ENCODE results near the gene ITLN1.
"Not testable (repeated sequence)": the region's sequence is repeated elsewhere in the genome, so short reads cannot be mapped to it uniquely, and the experiment has no call there.

ITLN1 gene

DNA sequence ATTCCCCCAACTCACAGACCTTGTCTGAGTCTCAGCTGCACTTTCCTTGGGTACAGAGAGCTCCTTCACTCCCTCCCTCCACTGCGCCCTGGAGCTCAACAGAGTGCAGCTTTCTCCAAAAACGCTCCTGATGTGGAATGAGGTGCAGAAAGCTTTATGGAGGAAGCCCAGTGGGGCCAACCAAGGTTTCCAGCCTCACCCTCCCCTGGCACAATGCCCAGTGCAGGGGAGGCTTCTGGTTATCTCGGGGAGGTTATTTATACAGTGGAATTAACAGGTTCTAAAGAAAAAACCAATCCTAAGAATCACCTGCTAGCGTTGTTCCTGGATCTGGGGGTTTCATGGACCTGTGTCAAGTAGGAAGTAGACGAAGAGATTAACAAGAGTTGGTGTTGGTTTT, at the start of gene ITLN1:
Gene ITLN1 (minus strand): TSS at position 139 of the 400 bp plus-strand sequence. CDS start 303 bp downstream, outside the sequence.
- no peaks in the 10 kb centered on the region for H3K27me3 Mint-ChIP-seq
- peaks cover 10% of the 10 kb centered on the region for H3K4me1 Mint-ChIP-seq
- no peak within 1 kb of the TSS for H3K4me3 Mint-ChIP-seq
- no peak for ATAC-seq
- H3K9me3 Mint-ChIP-seq, result no peaks in the 10 kb centered on the region
- no peak for DNase-seq
- no peak within 1 kb of the TSS for H3K27ac Mint-ChIP-seq

DNA sequence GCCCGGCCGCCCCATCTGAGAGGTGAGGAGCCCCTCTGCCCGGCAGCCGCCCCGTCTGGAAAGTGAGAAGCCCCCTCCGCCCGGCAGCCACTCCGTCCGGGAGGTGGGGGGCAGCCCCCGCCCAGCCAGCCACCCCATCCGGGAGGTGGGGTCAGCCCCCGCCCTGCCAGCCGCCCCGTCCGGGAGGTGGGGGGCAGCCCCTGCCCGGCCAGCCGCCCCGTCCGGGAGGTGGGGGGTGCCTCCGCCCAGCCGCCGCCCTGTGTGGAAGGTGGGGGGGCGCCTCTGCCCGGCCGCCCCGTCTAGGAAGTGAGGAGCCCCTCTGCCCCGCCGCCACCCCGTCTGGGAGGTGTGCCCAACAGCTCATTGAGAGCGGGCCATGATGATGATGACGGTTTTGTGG, 48.3 kb upstream of the ITLN1 start:
- H3K4me1 Mint-ChIP-seq, DNase-seq, H3K27me3 Mint-ChIP-seq, H3K27ac Mint-ChIP-seq, H3K4me3 Mint-ChIP-seq, H3K9me3 Mint-ChIP-seq: not testable (repeated sequence)
- peak; percentile 61 for ATAC-seq

DNA sequence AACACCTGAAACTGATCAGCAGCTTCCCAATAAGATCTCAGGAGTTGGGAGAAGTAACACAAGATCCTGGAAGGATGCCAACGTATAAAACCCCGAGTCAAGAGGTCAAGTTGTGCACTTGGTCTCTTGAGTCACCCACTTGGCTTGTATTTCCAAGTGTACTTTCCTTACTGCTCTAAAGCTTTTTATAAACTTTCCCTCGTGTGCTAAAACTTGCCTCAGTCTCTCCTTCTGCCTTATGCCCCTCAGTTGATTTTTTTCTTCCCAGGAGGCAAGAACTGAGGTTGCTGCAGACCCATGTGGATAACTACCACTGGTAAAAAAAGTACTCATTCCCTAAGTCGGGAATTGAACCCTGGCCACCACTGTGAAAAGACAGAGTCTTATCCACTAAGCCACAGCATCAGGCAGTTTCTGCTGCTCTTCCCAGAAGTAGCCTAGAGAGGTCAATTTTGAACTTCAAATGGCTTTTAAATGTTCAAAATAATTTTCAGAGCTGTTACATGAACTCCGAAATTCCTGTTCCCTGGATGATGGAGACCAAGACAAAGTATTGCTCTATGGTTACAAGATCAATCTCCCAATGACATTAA, 40.8 kb upstream of the ITLN1 start:
- Mint-ChIP-seq H3K9me3 (peaks cover 10 to 28% of the 10 kb centered on the region in 2 donors), H3K4me1 (no peaks in the 10 kb centered on the region), H3K4me3 (no peak overlapping the region), H3K27me3 (peaks cover 7% of the 10 kb centered on the region), H3K27ac (no peak overlapping the region)
- ATAC-seq (no peak), DNase-seq (no peak)

- no peak for DNase-seq
- no peaks in the 10 kb centered on the region for H3K4me1 Mint-ChIP-seq
- H3K4me3 Mint-ChIP-seq, result no peak overlapping the region
- ATAC-seq, result no peak
- peaks cover 7% of the 10 kb centered on the region for H3K27me3 Mint-ChIP-seq
- H3K9me3 Mint-ChIP-seq, result peaks cover 15 to 32% of the 10 kb centered on the region in 2 donors
- no peak overlapping the region for H3K27ac Mint-ChIP-seq
Measured at GRCh38 chr1:160924791-160925651, 40.0 kb upstream of the ITLN1 start.

DNA sequence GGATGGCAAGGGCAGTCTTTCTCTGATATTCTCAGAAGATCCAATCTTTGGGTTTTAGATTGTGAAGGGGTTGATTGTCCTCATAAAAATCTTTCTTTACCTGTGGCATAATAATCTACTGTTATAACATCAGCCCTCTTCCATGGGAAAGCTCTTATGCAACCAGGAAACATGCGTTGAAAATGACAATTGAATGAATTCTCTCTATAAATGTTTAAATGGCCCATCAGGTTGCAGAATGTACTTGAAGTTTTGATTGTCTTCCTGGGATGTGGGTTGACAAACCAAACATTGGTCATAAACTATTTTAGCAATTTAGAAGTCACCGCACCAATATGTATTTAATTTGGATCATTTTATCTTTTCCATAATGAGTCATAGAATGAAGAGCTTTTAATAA, 31.7 kb upstream of the ITLN1 start:
- no peaks in the 10 kb centered on the region for H3K4me1 Mint-ChIP-seq
- H3K27ac Mint-ChIP-seq, result no peak overlapping the region
- no peak for DNase-seq
- no peak overlapping the region for H3K4me3 Mint-ChIP-seq
- peaks cover 15% of the 10 kb centered on the region for H3K27me3 Mint-ChIP-seq
- ATAC-seq, result no peak
- H3K9me3 Mint-ChIP-seq, result peaks cover 9 to 13% of the 10 kb centered on the region in 2 donors

DNA sequence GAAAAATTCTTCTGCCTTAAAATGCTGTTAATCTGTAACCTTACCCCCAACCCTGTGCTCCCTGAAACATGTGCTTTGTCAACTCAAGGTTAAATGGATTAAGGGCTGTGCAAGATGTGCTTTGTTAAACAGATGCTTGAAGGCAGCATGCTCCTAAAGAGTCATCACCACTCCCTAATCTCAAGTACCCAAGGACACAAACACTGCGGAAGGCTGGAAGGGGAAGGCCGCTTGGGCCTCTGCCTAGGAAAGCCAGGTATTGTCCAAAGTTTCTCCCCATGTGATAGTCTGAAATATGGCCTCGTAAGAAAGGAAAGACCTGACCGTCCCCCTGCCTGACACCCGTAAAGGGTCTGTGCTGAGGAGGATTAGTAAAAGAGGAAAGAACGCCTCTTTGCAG, 28.2 kb upstream of the ITLN1 start:
- not testable (repeated sequence) for ATAC-seq, H3K4me3 Mint-ChIP-seq, H3K9me3 Mint-ChIP-seq, DNase-seq, H3K27ac Mint-ChIP-seq, H3K4me1 Mint-ChIP-seq
- peaks cover 10% of the 10 kb centered on the region for H3K27me3 Mint-ChIP-seq

- Mint-ChIP-seq H3K4me1 (no peaks in the 10 kb centered on the region), H3K27me3 (peaks cover 7% of the 10 kb centered on the region), H3K27ac (no peak overlapping the region), H3K9me3 (no peaks in the 10 kb centered on the region), H3K4me3 (no peak overlapping the region)
- no peak for DNase-seq
- ATAC-seq, result no peak
Measured at GRCh38 chr1:160911925-160912324, 26.9 kb upstream of the ITLN1 start.

GRCh38 chr1:160911441-160911840, 26.5 kb upstream of the ITLN1 start:
- Mint-ChIP-seq H3K27ac (no peak overlapping the region), H3K27me3 (peaks cover 6% of the 10 kb centered on the region), H3K9me3 (no peaks in the 10 kb centered on the region), H3K4me1 (no peaks in the 10 kb centered on the region), H3K4me3 (no peak overlapping the region)
- ATAC-seq (no peak), DNase-seq (no peak)

DNA sequence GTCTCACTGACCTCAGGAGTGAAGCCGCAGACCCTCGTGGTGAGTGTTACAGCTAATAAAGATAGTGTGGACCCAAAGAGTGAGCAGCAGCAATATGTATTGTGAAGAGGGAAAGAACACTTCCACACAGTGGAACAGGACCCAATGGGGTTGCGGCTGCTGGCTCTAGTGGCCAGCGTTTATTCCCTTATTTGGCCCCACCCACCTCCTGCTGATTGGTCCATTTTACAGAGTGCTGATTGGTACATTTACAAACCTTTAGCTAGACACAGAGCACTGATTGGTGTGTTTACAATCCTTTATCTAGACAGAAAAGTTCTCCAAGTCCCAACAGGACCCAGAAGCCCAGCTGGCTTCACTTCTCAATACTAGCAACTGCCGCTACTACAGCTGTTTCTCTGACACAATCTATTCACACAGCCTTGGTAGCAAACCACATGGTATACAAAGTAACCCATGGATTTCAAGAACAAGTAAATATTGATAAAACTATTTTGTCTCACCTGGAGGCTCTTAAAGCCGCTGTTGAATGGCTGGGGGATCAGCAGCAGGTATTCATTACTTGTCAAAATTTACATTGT, 25.3 kb upstream of the ITLN1 start:
- H3K4me3 Mint-ChIP-seq, result no peak overlapping the region
- ATAC-seq, result no peak
- no peaks in the 10 kb centered on the region for H3K27me3 Mint-ChIP-seq
- DNase-seq, result no peak
- no peaks in the 10 kb centered on the region for H3K4me1 Mint-ChIP-seq
- H3K9me3 Mint-ChIP-seq, result no peaks in the 10 kb centered on the region
- H3K27ac Mint-ChIP-seq, result no peak overlapping the region

DNA sequence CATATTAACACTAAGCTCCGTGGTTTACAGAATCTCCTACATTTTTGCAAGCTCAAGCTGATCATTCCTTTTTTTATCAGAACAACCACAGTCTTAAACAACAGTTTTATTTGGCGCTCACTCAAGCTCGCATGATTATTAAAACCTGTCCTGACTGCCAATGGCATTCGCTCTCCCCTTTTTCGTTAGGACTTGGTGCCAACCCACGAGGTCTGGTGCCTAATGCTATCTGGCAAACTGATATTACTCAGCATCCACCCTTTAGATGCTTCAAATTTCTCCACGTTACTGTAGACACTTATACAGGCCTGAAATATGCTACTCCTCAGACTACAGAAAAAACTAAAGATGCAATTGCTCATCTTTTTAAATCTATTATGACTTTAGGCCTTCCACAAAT, 23.0 kb upstream of the ITLN1 start:
- Mint-ChIP-seq H3K4me1 (no peaks in the 10 kb centered on the region), H3K27ac (no peak overlapping the region), H3K4me3 (no peak overlapping the region), H3K27me3 (no peaks in the 10 kb centered on the region), H3K9me3 (no peaks in the 10 kb centered on the region)
- no peak for ATAC-seq
- no peak for DNase-seq

GRCh38 chr1:160905617-160905989, 20.6 kb upstream of the ITLN1 start:
- Mint-ChIP-seq H3K27me3 (peaks cover 8% of the 10 kb centered on the region), H3K4me3 (no peak overlapping the region), H3K9me3 (peaks cover 0 to 1% of the 10 kb centered on the region in 2 donors), H3K4me1 (no peaks in the 10 kb centered on the region), H3K27ac (no peak overlapping the region)
- DNase-seq (no peak), ATAC-seq (no peak)

GRCh38 chr1:160904783-160905616, 20.0 kb upstream of the ITLN1 start:
- DNase-seq, result no peak

GRCh38 chr1:160902251-160902650, 17.3 kb upstream of the ITLN1 start:
- H3K4me3 Mint-ChIP-seq, H3K27ac Mint-ChIP-seq, H3K4me1 Mint-ChIP-seq, DNase-seq, ATAC-seq, H3K27me3 Mint-ChIP-seq: not testable (repeated sequence)
- peaks cover 0 to 25% of the 10 kb centered on the region in 2 donors for H3K9me3 Mint-ChIP-seq

More at GRCh38 chr1:160904783-160905616, 20.0 kb upstream of the ITLN1 start:
- no peak for ATAC-seq
- Mint-ChIP-seq H3K4me3 (no peak overlapping the region), H3K9me3 (peaks cover 0 to 7% of the 10 kb centered on the region in 2 donors), H3K27me3 (peaks cover 8% of the 10 kb centered on the region), H3K27ac (no peak overlapping the region), H3K4me1 (no peaks in the 10 kb centered on the region)

GRCh38 chr1:160901768-160902167, 16.8 kb upstream of the ITLN1 start:
- no peak for ATAC-seq
- no peak overlapping the region for H3K4me3 Mint-ChIP-seq

GRCh38 chr1:160900683-160901082, 15.7 kb upstream of the ITLN1 start:
- not testable (repeated sequence) for H3K4me1 Mint-ChIP-seq, DNase-seq, H3K27ac Mint-ChIP-seq, H3K4me3 Mint-ChIP-seq, ATAC-seq
- peaks cover 0 to 25% of the 10 kb centered on the region in 2 donors for H3K9me3 Mint-ChIP-seq
- peaks cover 24% of the 10 kb centered on the region for H3K27me3 Mint-ChIP-seq

More at GRCh38 chr1:160901768-160902167, 16.8 kb upstream of the ITLN1 start:
- Mint-ChIP-seq H3K9me3 (peaks cover 0 to 25% of the 10 kb centered on the region in 2 donors), H3K4me1 (no peaks in the 10 kb centered on the region), H3K27me3 (peaks cover 14% of the 10 kb centered on the region), H3K27ac (no peak overlapping the region)
- no peak for DNase-seq

All from stimulated activated naive CD8-positive, alpha-beta T cell treated with anti-CD3 and anti-CD28 coated beads, Interleukin-15, amount 100 ng/mL, for 72 hours (primary cell).